H1 (cell line): ENCODE data around the gene DNMT1. TPM values are rescaled to one million over a fixed set of nuclear protein-coding genes. Genes with fewer than 3 reads are reported as not detected.

Source experiments
- CTCF ChIA-PET: fragments of 300-600 bp; sonication (Branson Sonifier 250); formaldehyde crosslinking; loops from one replicate; lab custom pipeline; 2021; ENCODE audit not compliant: partially characterized antibody; lab: Charles Lee
- POLR2A ChIA-PET: fragments of 300-600 bp; sonication (Branson Sonifier 250); formaldehyde crosslinking; loops from one replicate; lab custom pipeline; 2021; ENCODE audit warnings: inconsistent platforms; ENCODE audit not compliant: partially characterized antibody; lab: Charles Lee
- DNase-seq, 2 experiments: peaks; one replicate each; pipeline versions ENCODE4 v3.0.0 to v3.0.0-alpha.2; 2010 to 2022; ENCODE audit warnings: low spot score in 2 of 2, low read depth in 1 of 2, mixed read lengths in 1 of 2
- FAIRE-seq: peaks from 2 replicates; lab custom pipeline; 2011; peaks lifted over from hg19 to GRCh38; lab: Jason Lieb, UNC
- H2AFZ ChIP-seq: 2 replicates; pipeline ENCODE4 v1.8.1; 2012; ENCODE audit warnings: low read length, inconsistent platforms
- H2AK5ac ChIP-seq: 2 replicates; pipeline ENCODE4 v1.6.1; 2013; ENCODE audit warnings: low read depth, low read length
- H2BK120ac ChIP-seq: replicated peaks from 2 replicates; pipeline ENCODE3; 2013; ENCODE audit warnings: low read depth, low read length, inconsistent platforms
- H2BK12ac ChIP-seq: 2 replicates; pipeline ENCODE4 v1.6.1; 2013; ENCODE audit warnings: low read depth, low read length
- H2BK15ac ChIP-seq: 2 replicates; pipeline ENCODE4 v1.6.1; 2013; ENCODE audit warnings: low read length
- H2BK20ac ChIP-seq: 2 replicates; pipeline ENCODE4 v1.6.1; 2013; ENCODE audit warnings: low read length
- H2BK5ac ChIP-seq: 2 replicates; pipeline ENCODE4 v1.6.1; 2013; ENCODE audit warnings: low read depth, low read length
- H3K14ac ChIP-seq: 2 replicates; pipeline ENCODE4 v1.6.1; 2013; ENCODE audit warnings: inconsistent platforms; ENCODE audit not compliant: insufficient read length
- H3K18ac ChIP-seq: 2 replicates; pipeline ENCODE4 v1.6.1; 2013; ENCODE audit warnings: low read length; ENCODE audit errors: extremely low read depth
- H3K23ac ChIP-seq: 2 replicates; pipeline ENCODE4 v1.6.1; 2013; ENCODE audit warnings: inconsistent platforms; ENCODE audit not compliant: insufficient read length
- H3K23me2 ChIP-seq: 2 replicates; pipeline ENCODE4 v1.6.1; 2013; ENCODE audit warnings: low read depth, low read length
- H3K27ac ChIP-seq: 2 replicates; pipeline ENCODE4 v1.6.1; 2011; ENCODE audit warnings: low read depth, low read length, inconsistent platforms
- H3K27me3 ChIP-seq, 4 experiments: replicated peaks in 1 of 4; 1 replicate in 1 of 4; 2 replicates in 3 of 4; pipeline versions ENCODE4 v1.6.1 to v1.8.1; 2011 to 2013; ENCODE audit warnings: low read length in 3 of 4, mild to moderate bottlenecking in 3 of 4, inconsistent platforms in 2 of 4, mixed read lengths in 2 of 4, moderate library complexity in 1 of 4; ENCODE audit not compliant: control insufficient read depth in 3 of 4, insufficient read depth in 3 of 4; ENCODE audit errors: extremely low read depth in 1 of 4
- H3K36me3 ChIP-seq, 4 experiments: 2 replicates each; pipeline versions ENCODE4 v1.6.1 to v1.8.1; 2011 to 2013; ENCODE audit warnings: mild to moderate bottlenecking in 4 of 4, low read length in 3 of 4, moderate library complexity in 2 of 4, control low read depth in 1 of 4, inconsistent platforms in 1 of 4; ENCODE audit not compliant: insufficient read depth in 4 of 4, control insufficient read depth in 2 of 4
- H3K4ac ChIP-seq: replicated peaks from 2 replicates; pipeline ENCODE3; 2013; ENCODE audit warnings: low read length, low read depth, mixed read lengths, inconsistent platforms; ENCODE audit not compliant: insufficient read length
- H3K4me1 ChIP-seq, 4 experiments: replicated peaks in 1 of 4; 1 replicate in 1 of 4; 2 replicates in 3 of 4; pipeline versions ENCODE4 v1.6.1 to v1.8.1; 2011 to 2013; ENCODE audit warnings: low read length in 3 of 4, inconsistent platforms in 2 of 4, mixed read lengths in 1 of 4; ENCODE audit not compliant: insufficient read depth in 4 of 4, control insufficient read depth in 3 of 4
- H3K4me2 ChIP-seq, 2 experiments: 2 replicates each; pipeline versions ENCODE4 v1.6.1 to v1.8.1; 2011 to 2013; ENCODE audit warnings: low read depth in 2 of 2, low read length in 2 of 2, control low read depth in 1 of 2, inconsistent platforms in 1 of 2, mild to moderate bottlenecking in 1 of 2; ENCODE audit not compliant: insufficient read depth in 1 of 2
- H3K4me3 ChIP-seq, 4 experiments: fragments of 200-600, 300-600 bp in 1 of 4; sonication (generic), shearing (Covaris generic), sonication (Bioruptor Twin) in 1 of 4; 2 replicates each; pipeline versions ENCODE4 v1.5.1 to v1.8.1; 2011 to 2016; ENCODE audit warnings: low read length in 4 of 4, low read depth in 3 of 4, control low read depth in 2 of 4, inconsistent platforms in 2 of 4, mild to moderate bottlenecking in 2 of 4, mixed read lengths in 1 of 4, moderate library complexity in 1 of 4; ENCODE audit not compliant: insufficient read depth in 2 of 4; ENCODE audit errors: extremely low read depth in 1 of 4
- H3K56ac ChIP-seq: replicated peaks from 2 replicates; pipeline ENCODE3; 2013; ENCODE audit warnings: low read depth, mild to moderate bottlenecking, mixed read lengths, low read length, inconsistent platforms; ENCODE audit not compliant: insufficient read length
- H3K79me1 ChIP-seq: 2 replicates; pipeline ENCODE4 v1.6.1; 2013; ENCODE audit warnings: low read depth, low read length, control low read depth
- H3K79me2 ChIP-seq, 2 experiments: 2 replicates each; pipeline versions ENCODE4 v1.6.1 to v1.8.1; 2012 to 2013; ENCODE audit warnings: low read length in 2 of 2, mild to moderate bottlenecking in 2 of 2, inconsistent platforms in 1 of 2; ENCODE audit not compliant: insufficient read depth in 2 of 2, control insufficient read depth in 1 of 2
- H3K9ac ChIP-seq, 4 experiments: replicated peaks in 1 of 4; 1 replicate in 1 of 4; 2 replicates in 3 of 4; pipeline versions ENCODE4 v1.6.1 to v1.8.1; 2011 to 2013; ENCODE audit warnings: low read depth in 3 of 4, low read length in 3 of 4, control low read depth in 2 of 4, mild to moderate bottlenecking in 2 of 4, moderate library complexity in 2 of 4, inconsistent platforms in 1 of 4; ENCODE audit errors: extremely low read depth in 1 of 4
- H3K9me3 ChIP-seq, 2 experiments: 2 replicates each; pipeline versions ENCODE4 v1.6.1 to v1.8.1; 2012 to 2013; ENCODE audit warnings: mild to moderate bottlenecking in 2 of 2, moderate library complexity in 2 of 2, control low read depth in 1 of 2, inconsistent platforms in 1 of 2, low read depth in 1 of 2, low read length in 1 of 2, mixed read lengths in 1 of 2; ENCODE audit not compliant: insufficient read depth in 2 of 2
- H4K20me1 ChIP-seq, 2 experiments: replicated peaks in 1 of 2; 2 replicates each; pipeline versions ENCODE3 to v1.8.1; 2011 to 2013; ENCODE audit warnings: inconsistent platforms in 2 of 2, low read length in 2 of 2, mild to moderate bottlenecking in 1 of 2; ENCODE audit not compliant: insufficient read depth in 2 of 2, control insufficient read depth in 1 of 2
- H4K5ac ChIP-seq: 2 replicates; pipeline ENCODE4 v1.6.1; 2013; ENCODE audit warnings: low read length, low read depth, mixed read lengths, inconsistent platforms; ENCODE audit not compliant: insufficient read length
- H4K8ac ChIP-seq: 2 replicates; pipeline ENCODE4 v1.8.0; 2013; ENCODE audit warnings: mild to moderate bottlenecking, moderate library complexity, low read length, inconsistent platforms; ENCODE audit not compliant: insufficient read depth; ENCODE audit errors: extremely low read depth
- H4K91ac ChIP-seq: replicated peaks from 2 replicates; pipeline ENCODE3; 2013; ENCODE audit warnings: low read length, mixed read lengths, inconsistent platforms; ENCODE audit not compliant: insufficient read length
- RNF2 ChIP-seq: fragments of 200-900, 300-1000 bp; sonication (generic); IDR thresholded peaks from 2 replicates; pipeline ENCODE4 v1.7.1; 2016; ENCODE audit warnings: borderline replicate concordance, low read depth, mild to moderate bottlenecking, antibody characterized with exemption, low read length; ENCODE audit not compliant: poor library complexity, severe bottlenecking; ENCODE audit errors: missing control alignments
- SAP30 ChIP-seq: fragments of 300-600 bp; sonication (generic); IDR thresholded peaks from 2 replicates; pipeline ENCODE4 v1.7.1; 2012; ENCODE audit warnings: low read length, moderate library complexity, mild to moderate bottlenecking, inconsistent platforms; ENCODE audit not compliant: insufficient read depth, insufficient replicate concordance
- SUZ12 ChIP-seq: fragments of 200-600 bp; sonication (generic); IDR thresholded peaks from 2 replicates; pipeline ENCODE4 v1.6.1; 2012; ENCODE audit warnings: mild to moderate bottlenecking, inconsistent platforms, low read length, moderate library complexity, mixed read lengths
- WGBS, 2 experiments: shearing (Covaris generic) in 1 of 2; methylation state at CpG; one replicate each; pipeline versions ENCODE4 v1.1.6 to v1.1.7; 2013 to 2015; ENCODE audit warnings: low lambda C conversion rate in 2 of 2, mixed read lengths in 2 of 2, inconsistent platforms in 1 of 2, low coverage in 1 of 2, missing lambda C conversion rate in 1 of 2; ENCODE audit not compliant: insufficient replicate concordance in 2 of 2, insufficient coverage in 1 of 2, insufficient read length in 1 of 2; ENCODE audit errors: extremely low coverage in 1 of 2, missing lambda C conversion rate in 1 of 2; 5-methylcytosine and 5-hydroxymethylcytosine counted together
- polyA plus RNA-seq, 7 experiments: library from polyadenylated mRNA; depleted of rRNA in 3 of 7; stranded (reverse) in 5 of 7; unstranded in 2 of 7; fragments of >200 nt in 5 of 7; fragments of 200-250 nt in 2 of 7; gene quantifications; 1 replicate in 5 of 7; 2 replicates in 1 of 7; 4 replicates in 1 of 7; pipeline versions ENCODE4 v1.2.1 to v1.2.3, GENCODE V29; 2011 to 2013; ENCODE audit warnings: missing spikeins in 2 of 7, mixed read lengths in 2 of 7
- total RNA-seq: library from RNA; stranded (reverse); fragmentation: NEBNext Ultra II Directional; extraction: Animal tissue kit (Norgen Biotek cat#: 25700); gene quantifications from 2 replicates; pipeline ENCODE4 v1.2.1, GENCODE V29; 2021

DNMT1 gene
- total and polyA plus RNA-seq, 2 of the 8 experiments (the other 6 are each of a cell fraction or from before 2014, with no cell fraction given): 101 to 210 TPM

DNA sequence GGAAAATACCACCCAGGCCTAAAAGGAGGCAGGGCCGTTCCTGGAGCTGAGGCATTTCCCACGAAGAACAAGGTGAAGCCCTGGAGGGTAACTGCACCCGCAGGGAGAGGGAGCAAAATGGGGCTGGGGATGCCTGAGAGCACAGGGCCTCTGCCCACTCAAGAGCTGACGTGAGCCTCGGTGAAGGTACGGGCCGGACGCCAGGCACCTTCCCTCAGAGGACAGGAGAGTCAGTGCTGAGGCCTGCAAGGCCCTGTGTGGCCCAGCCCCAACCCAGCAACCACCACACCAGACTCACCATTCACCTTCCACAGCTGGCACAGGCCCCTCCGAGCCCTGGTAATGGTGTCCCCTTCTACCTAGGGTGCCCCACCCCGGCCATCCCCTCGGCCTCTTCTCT is 36.3 kb downstream of the DNMT1 start:
- H3K79me2 ChIP-seq: no peaks in the 10 kb centered on the region
- TF ChIP-seq SAP30 (no peak), SUZ12 (no peak), RNF2 (no peak)
- peaks cover 72 to 97% (median 92%) of the 10 kb centered on the region in 4 experiments for H3K36me3 ChIP-seq
- WGBS, 2 experiments: 97% methylated on average over 11 of the region's 11 CpGs; no CpG with 5 or more reads in 1 of the 2 experiments
- no peak overlapping the region for H3K23ac ChIP-seq
- no peaks in the 10 kb centered on the region for H3K27me3 ChIP-seq
- DNase-seq (no peak), FAIRE-seq (no peak)
- no peak overlapping the region for H2BK20ac ChIP-seq
- H3K23me2 ChIP-seq: no peaks in the 10 kb centered on the region
- no peak overlapping the region for H4K8ac ChIP-seq
- H2BK15ac ChIP-seq: no peak overlapping the region
- H3K56ac ChIP-seq: no peak overlapping the region
- no peak overlapping the region for H3K4me3 ChIP-seq
- CTCF ChIA-PET: interaction anchor here (0.8 to 1.1 kb wide), 5 partner anchors 12 to 91 kb away, joined by 3 read pairs; no protein-coding TSS in a partner anchor
- no peak overlapping the region for H2BK5ac ChIP-seq
- no peak overlapping the region for H3K4ac ChIP-seq
- POLR2A ChIA-PET: interaction anchor here (0.9 to 1.5 kb wide), 2 partner anchors 12 to 21 kb away, joined by 3 to 4 read pairs; no protein-coding TSS in a partner anchor
- no peaks in the 10 kb centered on the region; the same call in 1 of the 2 replicates for H3K79me1 ChIP-seq
- no peaks in the 10 kb centered on the region for H3K4me1 ChIP-seq
- H4K20me1 ChIP-seq: peaks cover 9 to 12% of the 10 kb centered on the region in 2 experiments
- H2BK12ac ChIP-seq: no peak overlapping the region
- no peak overlapping the region for H3K18ac ChIP-seq
- no peak overlapping the region for H3K9ac ChIP-seq
- H3K9me3 ChIP-seq: no peaks in the 10 kb centered on the region
- no peak overlapping the region for H2BK120ac ChIP-seq
- no peak overlapping the region for H3K4me2 ChIP-seq
- H2AK5ac ChIP-seq: no peak overlapping the region
- no peak overlapping the region for H3K27ac ChIP-seq
- no peak overlapping the region for H3K14ac ChIP-seq
- H4K5ac ChIP-seq: no peak overlapping the region
- H2AFZ ChIP-seq: no peak overlapping the region
- H4K91ac ChIP-seq: no peak overlapping the region
